Lower lobe of right lung (tissue), 2 donors: Measurements from ENCODE around the gene ZNRF2. TPM values are rescaled to one million over a fixed set of nuclear protein-coding genes. Genes with fewer than 3 reads are reported as not detected.

Experiments used
- ATAC-seq, 2 donors: fragments of 200-7000 bp; cut with Tn5 transposase; one replicate each; pipeline ENCODE4 v1.9.1; 2020 to 2022; ENCODE audit warnings: mild to moderate bottlenecking in 2 of 2, moderate library complexity in 2 of 2
- DNase-seq: peaks from one replicate; pipeline ENCODE4 v3.0.0-alpha.2; 2020
- H3K27ac ChIP-seq: fragments of 200-600 bp; one replicate; pipeline ENCODE4 v1.8.0; 2022
- H3K27me3 ChIP-seq: fragments of 200-600 bp; one replicate; pipeline ENCODE4 v1.8.0; 2022; ENCODE audit warnings: low read depth
- H3K36me3 ChIP-seq: fragments of 200-600 bp; one replicate; pipeline ENCODE4 v1.8.0; 2022; ENCODE audit warnings: mild to moderate bottlenecking
- H3K4me1 ChIP-seq: fragments of 200-600 bp; one replicate; pipeline ENCODE4 v1.8.0; 2022
- H3K4me3 ChIP-seq: fragments of 200-600 bp; one replicate; pipeline ENCODE4 v1.8.0; 2022; ENCODE audit warnings: mild to moderate bottlenecking
- H3K9me3 ChIP-seq: fragments of 200-600 bp; one replicate; pipeline ENCODE4 v1.8.0; 2022
- CTCF ChIP-seq: fragments of 200-600 bp; IDR thresholded peaks from one replicate; pipeline ENCODE4 v1.8.0; 2022; ENCODE audit warnings: antibody characterized with exemption, mild to moderate bottlenecking
- intact Hi-C: fragments of 100-400 bp; cut with DNase I; formaldehyde crosslinking; loops from one replicate; pipeline ENCODE4 v1.11.0; 2022
- microRNA-seq: library from miRNA; unstranded; fragments of <30 nt; microRNA quantifications from one replicate; pipeline ENCODE4 v1.2.0, GENCODE V29; 2020; ENCODE audit warnings: borderline number of aligned reads
- total RNA-seq: library from RNA; stranded (reverse); fragmentation: NEBNext Ultra II Directional; extraction: Animal tissue kit (Norgen Biotek cat#: 25700); gene quantifications from one replicate; pipeline ENCODE4 v1.2.1, GENCODE V29; 2021
- donor health status: DM: no; HTN: yes; CAD: no; lungs with severe emphysema.

Gene ZNRF2
- total RNA-seq, 1 donor from 2014 or later = 26.6 TPM

GRCh38 chr7:30406664-30407425, 122.4 kb downstream of the ZNRF2 start:
- DNase-seq (no peak), ATAC-seq (no peak)
- Histone ChIP-seq H3K36me3 (peaks cover 10% of the 10 kb centered on the region), H3K27me3 (no peaks in the 10 kb centered on the region), H3K4me3 (no peak overlapping the region), H3K9me3 (no peaks in the 10 kb centered on the region), H3K27ac (no peak overlapping the region), H3K4me1 (peaks cover under 1% of the 10 kb centered on the region)
- TF ChIP-seq CTCF = no peak
- intact Hi-C loops = no loop called here

- H3K4me1 ChIP-seq = peaks cover 11% of the 10 kb centered on the region
- ATAC-seq (no peak), DNase-seq (no peak)
- H3K27ac ChIP-seq = no peak overlapping the region
- intact Hi-C loops = no loop called here
- no peak overlapping the region for H3K4me3 ChIP-seq
- H3K9me3 ChIP-seq = peaks cover 3% of the 10 kb centered on the region
- no peaks in the 10 kb centered on the region for H3K36me3 ChIP-seq
- no peaks in the 10 kb centered on the region for H3K27me3 ChIP-seq
- TF ChIP-seq CTCF = no peak
These were observed 126.8 kb downstream of the ZNRF2 start for GRCh38 chr7:30411173-30411572.

- DNase-seq (no peak), ATAC-seq (no peak)
- no peaks in the 10 kb centered on the region for H3K27me3 ChIP-seq
- intact Hi-C loops = no loop called here
- no peak overlapping the region for H3K4me3 ChIP-seq
- H3K36me3 ChIP-seq = no peaks in the 10 kb centered on the region
- H3K4me1 ChIP-seq = peaks cover 11% of the 10 kb centered on the region
- no peak for TF ChIP-seq CTCF
- H3K9me3 ChIP-seq = peaks cover 3% of the 10 kb centered on the region
- H3K27ac ChIP-seq = no peak overlapping the region
These were observed 127.5 kb downstream of the ZNRF2 start for GRCh38 chr7:30411897-30412296.

- Histone ChIP-seq H3K4me1 (peaks cover 11% of the 10 kb centered on the region), H3K9me3 (peaks cover 3% of the 10 kb centered on the region), H3K4me3 (no peak overlapping the region), H3K27me3 (no peaks in the 10 kb centered on the region), H3K27ac (no peak overlapping the region), H3K36me3 (no peaks in the 10 kb centered on the region)
- intact Hi-C loops = no loop called here
- TF ChIP-seq CTCF = peak; percentile 68
- no peak for DNase-seq
- peak; percentile 91 to 95 for ATAC-seq
These were observed 128.5 kb downstream of the ZNRF2 start for GRCh38 chr7:30412782-30413504.

- no peaks in the 10 kb centered on the region for H3K27me3 ChIP-seq
- ATAC-seq (no peak), DNase-seq (no peak)
- intact Hi-C loops = no loop called here
- TF ChIP-seq CTCF = no peak
- no peak overlapping the region for H3K27ac ChIP-seq
- H3K36me3 ChIP-seq = no peaks in the 10 kb centered on the region
- H3K4me3 ChIP-seq = no peak overlapping the region
- peaks cover 3% of the 10 kb centered on the region for H3K9me3 ChIP-seq
- peaks cover 11% of the 10 kb centered on the region for H3K4me1 ChIP-seq
These were observed 129.5 kb downstream of the ZNRF2 start for GRCh38 chr7:30413864-30414263.

Small RNA genes within 50 kb of the gene (microRNA-seq; reads per million reads assigned to microRNA genes)
- gene MIR550A1 (not detected), gene MIR550B1 (not detected)

Other genes with a start within 250 kb of the ZNRF2 start
- 39.4 TPM for gene MTURN, start 149.6 kb upstream of the ZNRF2 start, total RNA-seq
- 42.9 TPM for gene NOD1, start 194.2 kb downstream of the ZNRF2 start, total RNA-seq
- 28.8 TPM for gene GGCT, start 220.2 kb downstream of the ZNRF2 start, total RNA-seq